NOMO-1 treated with dmso at 0.1 percent for 144 hours (cell line): ENCODE data around the gene NCKIPSD.
A peak's percentile ranks its signal among the peaks of the same experiment; 100 is the strongest.

Source experiments
- DNase-seq: peaks from one replicate; lab custom pipeline; 2025; ENCODE audit not compliant: unreplicated experiment; lab: John Stamatoyannopoulos, UW

NCKIPSD gene

GRCh38 chr3:48679411-48680391 lies 6.0 kb downstream of the NCKIPSD start:
- no peak for DNase-seq

DNA sequence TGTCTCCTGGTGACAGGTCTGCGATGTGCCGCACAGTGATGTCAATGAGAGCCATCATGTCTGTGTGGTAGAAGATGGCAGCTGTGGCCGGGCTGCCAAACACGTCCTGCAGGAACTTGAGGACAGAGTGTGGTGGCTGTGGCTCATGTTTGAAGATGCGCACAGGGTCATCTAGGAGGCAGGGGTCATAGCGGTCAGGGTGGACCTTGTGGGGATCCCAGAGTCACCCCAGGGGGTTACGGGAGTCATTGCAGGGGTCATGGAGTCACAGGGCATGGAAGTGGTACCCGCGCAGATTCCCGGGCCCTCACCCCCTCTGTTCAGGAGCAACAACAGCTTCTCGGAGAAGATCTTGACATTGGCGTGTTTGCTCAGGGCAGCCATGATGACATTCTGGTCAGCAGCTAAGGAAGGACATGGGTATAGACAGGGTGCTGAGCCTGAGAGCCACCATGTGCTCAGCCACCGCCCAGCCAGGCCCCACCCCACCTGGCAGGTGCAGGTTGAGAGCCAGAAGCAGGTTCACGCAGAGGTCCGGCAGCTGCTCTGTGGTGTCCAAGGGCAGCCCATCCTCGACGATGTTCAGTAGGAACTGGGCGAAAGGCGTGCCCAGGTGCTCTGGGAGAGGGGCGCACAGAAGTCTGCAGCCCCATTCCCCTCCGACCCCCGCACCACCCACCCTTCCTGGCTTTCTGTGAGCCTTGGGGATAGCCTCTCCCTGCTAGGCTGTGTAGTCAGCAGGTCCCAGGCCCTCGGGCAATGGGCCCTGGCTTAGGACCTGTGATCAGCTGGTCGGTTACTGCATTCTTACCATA lies 6.9 kb downstream of the NCKIPSD start:
- DNase-seq, result no peak

GRCh38 chr3:48678056-48678455 lies 7.7 kb downstream of the NCKIPSD start:
- DNase-seq, result no peak

DNA sequence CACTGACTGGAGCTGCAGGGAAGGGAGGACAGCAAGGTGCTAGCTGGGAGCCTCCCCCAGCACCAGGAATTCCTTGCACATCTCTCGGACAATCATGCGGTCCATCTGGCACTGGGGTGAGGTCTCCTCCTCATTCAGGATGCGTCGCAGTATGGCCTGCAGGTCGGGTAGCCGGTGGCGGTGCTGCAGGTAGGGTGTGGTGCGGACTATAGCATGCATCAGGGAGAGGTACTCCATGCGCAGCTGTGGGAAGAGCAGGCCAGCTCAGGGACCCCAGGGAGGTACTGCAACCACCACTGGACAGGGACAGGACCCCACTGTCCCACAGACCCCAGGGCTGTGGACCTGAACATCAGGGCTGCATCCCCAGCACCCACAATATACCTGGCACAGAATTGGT lies 11.2 kb downstream of the NCKIPSD start:
- DNase-seq, result no peak

DNA sequence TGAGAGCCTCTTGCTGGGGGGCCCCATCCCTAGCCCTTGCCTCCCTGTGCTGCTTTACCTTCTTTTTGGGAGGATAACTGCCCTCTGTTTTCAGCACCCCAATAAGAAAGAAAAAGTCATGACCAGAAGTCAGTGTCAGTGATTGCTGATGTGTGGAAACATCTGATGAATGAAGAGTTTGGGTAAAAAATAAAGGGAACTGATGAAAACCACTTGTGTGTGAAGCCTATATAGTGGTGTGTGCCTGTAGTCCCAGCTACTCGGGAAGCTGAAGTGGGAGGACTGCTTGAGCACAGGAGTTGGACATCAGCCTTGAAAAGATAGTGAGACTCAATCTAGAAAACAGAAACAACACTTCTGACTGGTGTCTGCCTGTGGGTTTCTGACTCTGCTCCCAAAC lies 13.2 kb downstream of the NCKIPSD start:
- DNase-seq, result no peak

GRCh38 chr3:48664929-48665328 lies 20.8 kb downstream of the NCKIPSD start:
- no peak for DNase-seq

- DNase-seq, result no peak
Observed at GRCh38 chr3:48664313-48664644, 21.4 kb downstream of the NCKIPSD start.

DNA sequence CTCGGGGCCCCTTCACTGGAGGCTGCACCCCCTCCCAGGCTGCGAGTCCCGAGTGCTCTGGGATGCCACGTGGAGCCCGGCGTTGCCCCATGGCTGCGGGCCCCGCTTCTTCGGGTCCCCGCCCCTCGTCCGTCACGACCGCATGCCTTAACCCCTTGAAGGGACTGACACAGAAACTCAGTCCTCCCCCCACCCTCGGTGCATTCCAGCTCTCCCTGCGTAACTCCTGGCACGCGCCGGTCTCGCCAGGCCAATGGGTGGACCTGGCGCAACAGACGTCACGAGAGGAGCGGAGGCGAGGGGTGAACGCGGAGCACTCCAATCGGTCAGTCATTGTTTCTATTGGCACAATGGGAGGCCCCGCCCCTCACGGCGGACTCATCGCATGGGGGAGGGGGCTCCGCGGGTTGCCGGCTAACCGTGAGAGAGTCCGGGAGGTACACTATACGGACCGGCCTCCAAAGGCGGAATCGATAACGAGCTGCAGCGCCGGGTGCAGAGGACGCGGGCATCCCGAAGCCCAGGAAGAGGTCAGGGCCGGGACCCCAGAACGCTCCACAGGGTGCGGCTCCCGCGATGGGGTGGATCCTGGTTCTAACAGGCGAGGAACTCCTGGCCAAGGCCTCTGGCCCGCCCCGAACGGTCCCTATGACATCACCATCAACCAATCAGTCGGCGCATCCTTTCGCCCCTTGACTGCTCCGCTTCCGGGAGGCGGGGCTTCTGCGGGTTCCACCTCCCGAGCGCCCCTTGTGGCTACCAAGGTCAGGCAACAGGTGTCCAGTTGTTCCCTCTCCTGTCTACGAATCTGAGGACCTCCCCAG lies 22.0 kb downstream of the NCKIPSD start:
- peak; percentile 82 for DNase-seq

- DNase-seq, result no peak
Observed at GRCh38 chr3:48662753-48663488, 22.8 kb downstream of the NCKIPSD start, which contains the start of gene CELSR3. Gene CELSR3 (minus strand): TSS chr3:48662886. CDS start chr3:48662634, 252 bp downstream.

- DNase-seq, result no peak
Observed at GRCh38 chr3:48662145-48662752, 23.5 kb downstream of the NCKIPSD start.

DNA sequence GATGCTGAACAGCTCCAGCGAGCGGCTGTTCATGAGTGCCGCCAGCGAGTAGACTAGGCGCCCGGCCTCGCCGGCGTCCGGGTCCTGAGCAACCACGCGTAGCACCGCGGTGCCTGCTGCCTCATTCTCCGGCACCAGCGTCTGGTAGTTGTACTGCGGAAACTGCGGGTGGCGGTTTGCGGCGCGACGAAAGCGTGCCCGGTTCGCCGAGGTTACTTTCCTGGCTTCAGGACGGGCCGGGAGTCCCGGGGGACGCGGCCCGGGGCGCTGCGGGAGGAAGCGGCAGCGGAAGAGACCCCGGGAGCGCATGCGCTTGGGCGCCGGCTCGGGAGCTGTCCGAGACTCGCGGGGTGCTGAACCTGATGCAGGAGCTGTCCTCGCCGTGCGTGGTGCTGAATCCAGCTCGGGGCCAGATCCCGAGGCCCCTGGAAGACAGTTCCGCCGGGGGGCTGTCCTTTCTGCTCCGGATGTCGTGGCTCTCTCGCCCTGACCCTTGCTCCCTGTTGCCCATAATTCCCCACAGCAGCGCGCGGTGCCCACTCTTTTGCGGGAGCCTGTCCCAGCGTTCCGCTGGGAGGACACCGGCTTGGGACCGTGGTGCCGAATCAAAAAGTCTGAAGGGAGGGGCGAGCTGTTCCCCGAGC lies 24.1 kb downstream of the NCKIPSD start:
- peak; percentile 23 for DNase-seq

GRCh38 chr3:48660800-48661400 lies 24.8 kb downstream of the NCKIPSD start:
- DNase-seq, result no peak

- DNase-seq, result peak; percentile 30
Observed at GRCh38 chr3:48656841-48657281, 28.9 kb downstream of the NCKIPSD start.

- peak; percentile 83 for DNase-seq
Observed at GRCh38 chr3:48656061-48656840, 29.5 kb downstream of the NCKIPSD start.

DNA sequence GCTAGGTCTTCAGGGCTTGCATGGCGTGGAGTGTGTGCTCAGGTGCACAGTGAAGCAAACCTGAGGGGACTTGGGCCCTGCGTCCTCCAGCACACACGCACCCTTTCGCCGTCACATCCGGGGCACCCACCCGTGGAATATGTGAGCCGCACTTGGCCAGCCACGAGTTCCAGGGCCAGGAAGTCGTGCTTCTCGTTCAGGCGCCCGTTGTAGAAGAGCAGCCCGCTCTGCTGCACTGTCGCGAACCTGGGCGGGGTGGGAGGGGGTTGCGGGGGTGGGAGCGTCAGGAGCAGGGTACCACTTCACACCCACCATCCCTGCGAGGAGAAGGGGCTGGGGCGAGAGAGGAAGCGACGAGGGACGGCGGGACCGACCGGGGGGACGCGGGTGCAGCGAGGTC lies 30.1 kb downstream of the NCKIPSD start:
- no peak for DNase-seq

- DNase-seq, result no peak
Observed at GRCh38 chr3:48655063-48655462, 30.7 kb downstream of the NCKIPSD start.

DNA sequence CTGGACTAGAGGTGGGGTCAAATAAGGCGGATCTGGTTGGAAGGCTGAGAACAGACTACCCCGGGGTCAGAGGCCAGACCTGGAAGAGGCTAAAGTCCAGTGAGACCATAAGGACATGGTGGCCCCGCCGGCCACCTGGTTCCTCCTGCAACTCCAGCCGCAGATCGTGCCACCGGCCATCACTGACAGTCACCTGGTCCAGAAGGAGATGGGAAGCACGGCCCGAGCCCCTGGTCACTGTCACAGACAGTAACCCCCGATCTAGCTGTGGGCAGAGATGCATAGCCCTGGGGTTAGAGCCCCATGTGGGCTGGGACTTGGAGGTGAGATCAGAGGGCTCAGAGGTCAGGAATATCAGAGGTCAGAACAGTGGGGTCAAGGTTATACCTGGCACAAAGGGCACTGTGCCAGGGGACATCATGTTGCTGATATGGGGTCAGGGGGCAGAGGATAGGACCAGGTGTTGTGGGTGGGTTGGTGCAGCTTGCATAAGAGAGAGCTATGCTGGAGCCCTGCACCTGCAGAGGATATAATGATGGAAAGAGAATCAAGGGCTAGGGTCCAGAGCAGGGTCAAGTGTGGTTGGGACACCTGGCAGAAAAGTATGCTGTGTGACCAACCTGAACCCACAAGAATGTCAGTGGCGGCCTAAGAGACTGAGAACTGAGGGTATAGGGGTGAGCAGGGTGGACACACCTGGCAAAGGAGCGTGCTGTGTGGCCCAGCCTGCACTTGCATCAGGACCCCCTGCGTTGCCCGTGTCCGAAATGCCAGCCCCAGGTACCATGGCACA lies 32.6 kb downstream of the NCKIPSD start:
- DNase-seq, result no peak
